Prostate gland (tissue), 2 donors: ENCODE data around the gene DNAJC22.

ENCODE experiments used
- CTCF ChIP-seq, 4 experiments: fragments of 200-600 bp in 2 of 4; fragments of 450-650 bp in 2 of 4; sonication (generic) in 2 of 4; IDR thresholded peaks; 1 replicate in 3 of 4; 2 replicates in 1 of 4; pipeline ENCODE4 v1.5.1; 2016 to 2019; ENCODE audit warnings: antibody characterized with exemption in 4 of 4, mild to moderate bottlenecking in 2 of 4, moderate library complexity in 2 of 4
- POLR2A ChIP-seq: fragments of 450-650 bp; IDR thresholded peaks from one replicate; pipeline ENCODE4 v1.6.1; 2016; ENCODE audit warnings: antibody characterized with exemption, mild to moderate bottlenecking
- POLR2AphosphoS5 ChIP-seq: sonication (generic); formaldehyde crosslinking; IDR thresholded peaks from one replicate; pipeline ENCODE4 v1.6.1; 2017; ENCODE audit warnings: antibody characterized with exemption

GRCh38 chr12:49377386-49377785 lies 30.7 kb downstream of the DNAJC22 start:
- TF ChIP-seq CTCF (IDR thresholded peaks at IDR 0.05): no peak
- TF ChIP-seq POLR2A: no peak
- TF ChIP-seq POLR2AphosphoS5: no peak
